Loucy (cell line): ENCODE results near the gene HEPACAM.

Source experiments
- H2AFZ ChIP-seq: fragments of 200-600 bp; sonication (generic); 2 replicates; pipeline ENCODE4 v1.6.0; 2016; ENCODE audit warnings: antibody characterized with exemption, mild to moderate bottlenecking, low read length, moderate library complexity
- H3F3A ChIP-seq: fragments of 200-600 bp; 2 replicates; pipeline ENCODE4 v1.6.0; 2016; ENCODE audit warnings: antibody characterized with exemption, low read depth, mild to moderate bottlenecking
- H3K27me3 ChIP-seq: fragments of 200-600 bp; sonication (generic); 2 replicates; pipeline ENCODE4 v1.6.1; 2014; ENCODE audit warnings: low read length, mild to moderate bottlenecking; ENCODE audit not compliant: insufficient read depth, poor library complexity, severe bottlenecking
- H3K36me3 ChIP-seq: fragments of 200-600 bp; sonication (generic); 2 replicates; pipeline ENCODE4 v1.6.1; 2016; ENCODE audit warnings: low read length; ENCODE audit not compliant: insufficient read depth
- H3K4me1 ChIP-seq: fragments of 200-600 bp; sonication (generic); 2 replicates; pipeline ENCODE4 v1.5.1; 2014; ENCODE audit warnings: low read length, mild to moderate bottlenecking; ENCODE audit not compliant: insufficient read depth, poor library complexity, severe bottlenecking
- H3K4me2 ChIP-seq: fragments of 200-600 bp; sonication (generic); 2 replicates; pipeline ENCODE4 v1.6.0; 2014; ENCODE audit warnings: antibody characterized with exemption, low read length, low read depth, mild to moderate bottlenecking; ENCODE audit not compliant: poor library complexity, severe bottlenecking
- H3K4me3 ChIP-seq: fragments of 200-600 bp; sonication (generic); 2 replicates; pipeline ENCODE4 v1.5.1; 2014; ENCODE audit warnings: low read length, mild to moderate bottlenecking, mixed read lengths; ENCODE audit not compliant: poor library complexity, severe bottlenecking
- H3K79me2 ChIP-seq: fragments of 200-600 bp; sonication (generic); 2 replicates; pipeline ENCODE4 v1.6.1; 2014; ENCODE audit warnings: low read length; ENCODE audit not compliant: insufficient read depth
- H3K9ac ChIP-seq: fragments of 200-600 bp; sonication (generic); 2 replicates; pipeline ENCODE4 v1.6.0; 2014; ENCODE audit warnings: mild to moderate bottlenecking, low read depth, low read length, moderate library complexity; ENCODE audit not compliant: poor library complexity, severe bottlenecking
- H3K9me2 ChIP-seq: fragments of 200-600 bp; sonication (generic); replicated peaks from 2 replicates; pipeline ENCODE4 v1.6.1; 2016; ENCODE audit warnings: low read depth, low read length, mixed read lengths
- H3K9me3 ChIP-seq: fragments of 200-600 bp; sonication (generic); 2 replicates; pipeline ENCODE4 v1.6.1; 2014; ENCODE audit warnings: mild to moderate bottlenecking, antibody characterized with exemption, low read length, low read depth; ENCODE audit not compliant: insufficient read depth
- H4K20me1 ChIP-seq: fragments of 200-600 bp; sonication (generic); 2 replicates; pipeline ENCODE4 v1.6.0; 2014; ENCODE audit warnings: antibody characterized with exemption, low read length, mild to moderate bottlenecking; ENCODE audit not compliant: insufficient read depth, poor library complexity, severe bottlenecking
- CTCF ChIP-seq: fragments of 200-600 bp; sonication (generic); conservative IDR thresholded peaks from 2 replicates; pipeline ENCODE4 v1.5.1; 2014; ENCODE audit warnings: mild to moderate bottlenecking, antibody characterized with exemption, low read length
- EZH2phosphoT487 ChIP-seq: fragments of 200-600 bp; IDR thresholded peaks from 2 replicates; pipeline ENCODE4 v1.6.1; 2018; ENCODE audit warnings: antibody characterized with exemption, mild to moderate bottlenecking, moderate library complexity, borderline replicate concordance

Gene HEPACAM

DNA sequence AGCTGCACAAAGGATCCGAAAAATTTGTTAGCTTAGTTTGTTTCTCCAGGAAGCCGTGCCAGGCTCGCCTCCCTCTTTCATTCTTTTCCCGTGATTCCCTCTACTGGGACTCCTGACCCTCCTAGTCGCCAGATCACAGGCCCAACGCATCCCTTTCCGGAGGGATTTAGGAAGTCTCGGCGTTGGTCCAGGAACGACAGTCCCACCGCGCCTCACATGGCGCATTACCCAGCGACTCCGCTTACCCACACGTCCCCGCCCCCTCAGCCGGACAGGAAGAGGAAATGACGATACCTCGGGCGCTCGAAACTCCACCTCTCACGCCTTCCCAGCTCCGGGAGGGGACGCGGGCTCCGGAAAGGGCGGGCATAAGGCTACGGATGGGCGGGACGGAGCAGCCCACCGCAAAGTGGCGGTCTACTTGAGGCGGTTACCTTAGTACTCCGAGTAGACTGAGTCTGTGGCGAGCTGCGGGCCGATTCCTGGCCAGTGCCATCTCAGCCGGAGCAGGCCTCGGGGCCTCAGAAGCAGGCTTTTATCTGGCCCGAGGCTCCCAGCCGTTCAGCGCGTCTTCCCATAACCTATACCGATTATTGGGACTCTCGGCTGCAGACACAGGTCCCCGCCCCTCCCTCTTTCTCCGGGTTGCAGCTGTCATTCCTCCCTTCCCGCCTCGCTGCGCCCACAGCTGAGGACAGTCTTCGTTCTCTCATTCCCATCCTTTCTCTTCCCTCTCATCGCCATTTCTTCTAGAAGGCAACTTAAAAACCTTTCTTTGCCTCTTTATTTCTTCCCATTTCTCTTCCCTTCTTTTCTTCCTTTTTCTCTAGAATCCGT, 18.1 kb upstream of the HEPACAM start, which contains the start of gene CCDC15:
Gene CCDC15 (plus strand): TSS at position 450 of the 837 bp plus-strand sequence. CDS start 531 bp downstream, outside the sequence.
- peak within 1 kb of the TSS; percentile 86 for H2AFZ ChIP-seq
- H3K9me2 ChIP-seq = no peaks in the 10 kb centered on the region
- H3K36me3 ChIP-seq = no peaks in the 10 kb centered on the region
- peak within 1 kb of the TSS; percentile 94 for H3K4me2 ChIP-seq
- no peaks in the 10 kb centered on the region for H3K27me3 ChIP-seq
- no peaks in the 10 kb centered on the region for H3K9me3 ChIP-seq
- no peak for TF ChIP-seq CTCF
- TF ChIP-seq EZH2phosphoT487 = no peak
- H3K4me3 ChIP-seq = peak within 1 kb of the TSS; percentile 98
- H3K79me2 ChIP-seq = peaks cover 46% of the 10 kb centered on the region
- H3K9ac ChIP-seq = peak within 1 kb of the TSS; percentile 98
- H3K4me1 ChIP-seq = peaks cover 79% of the 10 kb centered on the region
- H4K20me1 ChIP-seq = peaks cover 7% of the 10 kb centered on the region
- peaks cover 14% of the 10 kb centered on the region for H3F3A ChIP-seq

DNA sequence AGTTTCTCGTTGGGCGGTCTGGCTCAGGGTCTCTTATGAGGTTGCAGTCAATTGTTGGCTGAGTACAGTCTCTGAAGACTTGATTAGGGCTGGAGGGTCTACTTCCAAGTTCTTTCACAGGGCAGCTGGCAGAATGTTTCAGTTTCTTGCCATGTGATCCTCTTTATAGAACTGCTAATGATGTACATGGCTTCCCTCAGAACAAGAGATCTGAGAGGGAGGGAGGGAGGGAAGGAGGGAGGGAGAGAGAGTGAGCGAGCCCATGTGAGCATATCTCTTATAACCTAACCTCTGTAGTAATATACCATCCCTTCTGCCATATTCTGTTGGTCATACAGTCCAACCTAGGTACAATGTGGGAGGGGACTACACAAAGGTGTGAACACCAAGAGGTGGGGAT, 15.5 kb upstream of the HEPACAM start:
- TF ChIP-seq EZH2phosphoT487 = no peak
- no peak for TF ChIP-seq CTCF
- Histone ChIP-seq H3K9me3 (no peaks in the 10 kb centered on the region), H3K4me3 (peak overlapping the region; percentile 47)

GRCh38 chr11:124950601-124951330, 14.9 kb upstream of the HEPACAM start:
- Histone ChIP-seq H3K27me3 (no peaks in the 10 kb centered on the region), H3K4me2 (peak overlapping the region; percentile 94), H2AFZ (peak overlapping the region; percentile 3; the same call in 1 of the 2 replicates), H3K4me1 (peaks cover 53% of the 10 kb centered on the region), H3K9me2 (no peaks in the 10 kb centered on the region), H3K9me3 (no peaks in the 10 kb centered on the region), H3K79me2 (peaks cover 27% of the 10 kb centered on the region), H3K36me3 (no peaks in the 10 kb centered on the region), H3F3A (peaks cover 14% of the 10 kb centered on the region), H3K9ac (peak overlapping the region; percentile 40), H4K20me1 (peaks cover 7% of the 10 kb centered on the region), H3K4me3 (peak overlapping the region; percentile 47)
- TF ChIP-seq EZH2phosphoT487 (no peak), CTCF (no peak)

More for the DNA sequence above, 15.5 kb upstream of the HEPACAM start:
- Histone ChIP-seq H3K4me2 (peak overlapping the region; percentile 94), H3K79me2 (peaks cover 30% of the 10 kb centered on the region), H3K9me2 (no peaks in the 10 kb centered on the region), H4K20me1 (peaks cover 7% of the 10 kb centered on the region), H3K4me1 (peaks cover 57% of the 10 kb centered on the region), H3F3A (peaks cover 14% of the 10 kb centered on the region), H3K9ac (peak overlapping the region; percentile 40), H3K27me3 (no peaks in the 10 kb centered on the region), H3K36me3 (no peaks in the 10 kb centered on the region), H2AFZ (0 out of 2 replicates have a peak overlapping the region, but pooled peaks have one; percentile 3)
